ENCODE data around the gene MIGA1. TPM values are rescaled to one million over a fixed set of nuclear protein-coding genes. Genes with fewer than 3 reads are reported as not detected.

The MIGA1 gene
- total RNA-seq, 4 donors from 2014 or later, result 3.8 to 12.6 (median 7.5) TPM

DNA sequence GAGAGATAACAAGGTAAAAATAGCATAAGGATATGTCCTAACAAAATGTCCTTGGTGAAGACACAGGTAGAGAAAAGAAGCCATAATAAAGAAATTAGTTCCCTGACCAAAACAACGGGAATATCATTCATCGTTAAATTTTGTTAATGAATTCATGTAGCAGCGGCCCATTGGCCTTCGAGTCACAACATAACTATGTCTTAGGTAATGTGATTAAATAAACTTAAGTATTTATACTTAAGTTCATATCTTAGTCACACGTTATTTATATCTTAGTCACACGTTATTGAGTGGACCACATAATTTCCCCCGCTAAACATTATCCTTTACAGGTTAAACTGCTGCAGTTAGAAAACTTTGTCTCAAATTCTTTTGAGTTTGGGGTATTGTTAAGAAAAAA is 110.2 kb downstream of the MIGA1 start:
- TF ChIP-seq POLR2A (IDR thresholded peaks at IDR 0.05), result no peak
- no peaks in the 10 kb centered on the region for H3K9me3 ChIP-seq
- peaks cover 0 to 25% (median 0%) of the 10 kb centered on the region in 3 donors for H3K4me1 ChIP-seq
- peak overlapping the region; percentile 53 to 75 (median 65) for H3K4me3 ChIP-seq
- intact Hi-C loops (cut with DNase I), result no loop called here
- no peaks in the 10 kb centered on the region for H3K36me3 ChIP-seq
- H3K27me3 ChIP-seq, result peaks cover 0 to 7% (median 0%) of the 10 kb centered on the region in 4 donors
- WGBS, 2 donors, result 33 to 41% methylated on average over 7 of the region's 7 CpGs
- DNase-seq, result no peak
- H3K27ac ChIP-seq, result peak overlapping the region; percentile 77 to 92 (median 84)

DNA sequence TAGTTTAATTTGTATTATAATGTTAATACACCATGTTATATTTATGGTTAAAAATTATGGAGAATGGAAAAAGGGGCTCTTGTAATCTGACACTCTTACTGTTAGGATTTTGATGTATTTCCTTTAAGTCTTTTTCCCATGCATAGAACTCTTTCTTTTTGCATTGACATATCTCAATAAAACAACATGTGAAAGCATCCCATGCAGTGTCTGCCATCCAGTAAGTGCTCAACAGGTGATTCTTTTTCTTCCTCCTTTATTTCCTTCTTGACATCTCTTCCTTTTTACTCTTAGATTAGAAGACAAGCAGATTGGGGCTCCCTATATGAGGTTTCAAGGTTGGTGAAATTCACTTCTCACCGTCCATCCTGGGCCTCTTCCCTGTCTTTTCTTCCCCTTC is 111.8 kb downstream of the MIGA1 start:
- WGBS, 2 donors, result 83 to 87% methylated on average over 1 of the region's 1 CpG

DNA sequence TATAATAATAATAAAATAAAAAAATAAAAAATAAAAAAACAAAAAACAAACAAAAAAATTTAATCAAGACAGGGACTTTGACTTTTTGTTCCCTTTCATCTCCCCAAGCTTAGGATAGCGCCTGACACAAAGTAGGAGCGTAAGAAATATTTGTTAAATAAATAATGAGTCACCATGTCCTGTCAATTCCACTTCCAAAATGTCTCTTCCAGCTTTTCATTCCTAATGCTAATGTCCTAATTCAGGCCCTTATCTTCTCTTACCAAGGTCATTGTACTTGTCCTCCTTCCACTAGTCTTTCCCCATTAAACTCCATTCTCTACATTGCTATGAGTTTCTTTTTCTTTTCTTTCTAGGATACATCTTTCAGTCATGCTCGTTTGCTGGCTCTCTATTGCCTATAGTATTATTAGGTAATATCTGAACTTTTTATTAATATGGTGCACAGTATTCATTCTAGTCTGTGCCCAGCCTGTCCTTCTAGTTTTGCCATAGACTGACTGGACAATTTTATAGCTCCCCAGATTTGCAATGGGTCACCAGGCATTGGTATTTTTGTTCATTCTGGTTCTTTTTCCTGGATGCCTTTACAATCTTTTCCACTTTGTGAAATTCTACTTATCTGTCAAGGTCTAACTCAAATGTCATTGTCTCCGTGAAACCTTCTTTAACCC is 120.3 kb downstream of the MIGA1 start:
- no peak for DNase-seq
- TF ChIP-seq, protein P1, sequence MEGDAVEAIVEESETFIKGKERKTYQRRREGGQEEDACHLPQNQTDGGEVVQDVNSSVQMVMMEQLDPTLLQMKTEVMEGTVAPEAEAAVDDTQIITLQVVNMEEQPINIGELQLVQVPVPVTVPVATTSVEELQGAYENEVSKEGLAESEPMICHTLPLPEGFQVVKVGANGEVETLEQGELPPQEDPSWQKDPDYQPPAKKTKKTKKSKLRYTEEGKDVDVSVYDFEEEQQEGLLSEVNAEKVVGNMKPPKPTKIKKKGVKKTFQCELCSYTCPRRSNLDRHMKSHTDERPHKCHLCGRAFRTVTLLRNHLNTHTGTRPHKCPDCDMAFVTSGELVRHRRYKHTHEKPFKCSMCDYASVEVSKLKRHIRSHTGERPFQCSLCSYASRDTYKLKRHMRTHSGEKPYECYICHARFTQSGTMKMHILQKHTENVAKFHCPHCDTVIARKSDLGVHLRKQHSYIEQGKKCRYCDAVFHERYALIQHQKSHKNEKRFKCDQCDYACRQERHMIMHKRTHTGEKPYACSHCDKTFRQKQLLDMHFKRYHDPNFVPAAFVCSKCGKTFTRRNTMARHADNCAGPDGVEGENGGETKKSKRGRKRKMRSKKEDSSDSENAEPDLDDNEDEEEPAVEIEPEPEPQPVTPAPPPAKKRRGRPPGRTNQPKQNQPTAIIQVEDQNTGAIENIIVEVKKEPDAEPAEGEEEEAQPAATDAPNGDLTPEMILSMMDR (IDR thresholded peaks at IDR 0.05), result no peak
- no peak for TF ChIP-seq POLR2A (IDR thresholded peaks at IDR 0.05)
- WGBS, 2 donors, result 50 to 69% methylated on average over 4 of the region's 4 CpGs
- H3K36me3 ChIP-seq, result no peaks in the 10 kb centered on the region
- H3K4me1 ChIP-seq, result peaks cover 0 to 11% (median 0%) of the 10 kb centered on the region in 3 donors
- H3K27me3 ChIP-seq, result no peaks in the 10 kb centered on the region
- H3K4me3 ChIP-seq, result no peak overlapping the region
- no peaks in the 10 kb centered on the region for H3K9me3 ChIP-seq
- H3K27ac ChIP-seq, result peak overlapping the region in 1 of 4 donors; percentile 3
- intact Hi-C loops (cut with DNase I), result no loop called here

More for the DNA sequence above, 111.8 kb downstream of the MIGA1 start:
- no peaks in the 10 kb centered on the region for H3K36me3 ChIP-seq
- intact Hi-C loops (cut with DNase I), result no loop called here
- TF ChIP-seq POLR2A (IDR thresholded peaks at IDR 0.05), result no peak
- TF ChIP-seq, protein P1 (IDR thresholded peaks at IDR 0.05), result no peak
- no peak overlapping the region for H3K27ac ChIP-seq
- H3K4me1 ChIP-seq, result peaks cover 0 to 25% (median 0%) of the 10 kb centered on the region in 3 donors
- peaks cover 0 to 7% (median 0%) of the 10 kb centered on the region in 4 donors for H3K27me3 ChIP-seq
- H3K9me3 ChIP-seq, result no peaks in the 10 kb centered on the region
- peak overlapping the region in 2 of 4 donors; percentile 2 to 69 for H3K4me3 ChIP-seq
- no peak for DNase-seq

DNA sequence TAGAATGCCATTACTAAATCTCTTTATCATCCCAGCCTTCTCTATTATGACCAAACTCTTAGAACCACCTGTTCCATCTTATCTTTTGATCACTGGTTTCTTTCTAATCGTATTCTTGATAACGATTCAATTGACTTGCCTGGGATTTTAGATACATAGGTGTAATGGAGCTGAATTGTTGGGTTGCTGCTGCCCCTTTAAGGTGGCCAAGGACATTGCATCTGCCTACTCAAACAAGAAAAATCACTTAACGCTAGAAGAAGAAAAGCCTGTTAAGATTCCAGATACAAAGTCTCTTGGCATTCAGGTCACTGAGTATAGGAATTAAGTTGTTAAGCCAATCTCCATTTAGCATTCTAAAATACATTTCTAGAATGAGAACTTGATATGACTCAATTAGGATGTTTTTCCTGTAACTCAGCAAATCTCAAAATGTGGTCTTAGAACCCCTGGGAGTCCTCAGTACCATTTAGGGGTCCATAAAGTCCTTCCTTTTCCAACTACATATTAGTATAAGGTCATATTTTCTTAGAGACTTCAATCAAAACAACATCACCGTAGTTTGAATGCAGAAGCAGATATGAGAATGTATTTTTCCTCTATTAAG is 121.3 kb downstream of the MIGA1 start:
- H3K9me3 ChIP-seq, result no peaks in the 10 kb centered on the region
- no peak for DNase-seq
- TF ChIP-seq, protein P1 (IDR thresholded peaks at IDR 0.05), result peak in 5 of 6 experiments; percentile 35 to 65 (median 40)
- no peak for TF ChIP-seq POLR2A (IDR thresholded peaks at IDR 0.05)
- peaks cover 0 to 11% (median 0%) of the 10 kb centered on the region in 3 donors for H3K4me1 ChIP-seq
- no peaks in the 10 kb centered on the region for H3K36me3 ChIP-seq
- 10 to 29% methylated on average over 4 of the region's 4 CpGs for WGBS, 2 donors
- H3K4me3 ChIP-seq, result peak overlapping the region in 1 of 4 donors; percentile 18
- no peaks in the 10 kb centered on the region for H3K27me3 ChIP-seq
- intact Hi-C loops (cut with DNase I), result no loop called here
- H3K27ac ChIP-seq, result no peak overlapping the region

DNA sequence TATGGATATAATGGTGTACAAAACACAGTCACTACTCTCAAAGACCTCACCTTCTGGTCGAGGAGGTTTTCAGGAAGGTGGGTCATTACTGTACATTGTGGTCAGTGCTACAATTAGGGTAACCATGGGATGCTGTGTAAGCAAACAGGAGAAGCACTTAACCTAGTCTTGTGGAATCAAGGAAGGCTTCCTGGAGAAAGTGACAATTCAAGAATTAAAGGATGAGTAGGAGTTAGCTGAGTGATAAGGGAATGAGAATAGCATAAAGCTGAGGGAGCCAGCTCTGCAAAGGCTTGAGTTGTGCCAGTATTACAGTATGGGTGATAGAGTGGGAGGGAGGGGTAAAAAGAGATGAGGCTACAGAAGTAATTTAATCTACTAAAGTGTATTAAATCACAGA is 126.2 kb downstream of the MIGA1 start:
- Histone ChIP-seq H3K4me1 (peaks cover 0 to 1% (median 0%) of the 10 kb centered on the region in 3 donors), H3K4me3 (no peak overlapping the region), H3K27ac (no peak overlapping the region), H3K36me3 (no peaks in the 10 kb centered on the region), H3K27me3 (no peaks in the 10 kb centered on the region), H3K9me3 (no peaks in the 10 kb centered on the region)
- WGBS, 2 donors, result 50 to 73% methylated on average over 1 of the region's 1 CpG
- no peak for DNase-seq
- intact Hi-C loops (cut with DNase I), result no loop called here
- no peak for TF ChIP-seq POLR2A (IDR thresholded peaks at IDR 0.05)
- TF ChIP-seq, protein P1 (IDR thresholded peaks at IDR 0.05), result no peak

Measured in esophagus squamous epithelium (tissue), 5 donors.